Stomach (tissue), 19 donors: ENCODE data around the gene OXT. TPM values are rescaled to one million over a fixed set of nuclear protein-coding genes. Genes with fewer than 3 reads are reported as not detected.
A peak's percentile ranks its signal among the peaks of the same experiment; 100 is the strongest.
"Not testable (repeated sequence)": the region's sequence is repeated elsewhere in the genome, so short reads cannot be mapped to it uniquely, and the experiment has no call there.

Experiments
- DNase-seq, 2 donors: peaks; one replicate each; pipeline versions ENCODE4 v3.0.0 to v3.0.0-alpha.2; 2013 to 2019
- H3K27ac ChIP-seq, 5 donors: fragments of 200-600 bp in 4 of 5; sonication (generic) in 4 of 5; one replicate each; pipeline ENCODE4 v1.5.1; 2013 to 2019; ENCODE audit warnings: mild to moderate bottlenecking in 1 of 5, moderate library complexity in 1 of 5
- H3K27me3 ChIP-seq, 3 donors: fragments of 200-600 bp; sonication (generic); one replicate each; pipeline ENCODE4 v1.5.1; 2017 to 2019; ENCODE audit warnings: mixed run types in 1 of 3
- H3K36me3 ChIP-seq, 4 donors: fragments of 200-600 bp; sonication (generic); 1 replicate in 3 of 4; 2 replicates in 1 of 4; pipeline ENCODE4 v1.5.1; 2016 to 2019
- H3K4me1 ChIP-seq, 4 donors: fragments of 200-600 bp; sonication (generic); one replicate each; pipeline ENCODE4 v1.5.1; 2016 to 2019
- H3K4me3 ChIP-seq, 4 donors: fragments of 200-600 bp; sonication (generic) in 3 of 4; one replicate each; pipeline ENCODE4 v1.5.1; 2016 to 2019; ENCODE audit warnings: mild to moderate bottlenecking in 1 of 4
- H3K9me3 ChIP-seq, 4 donors: fragments of 200-600 bp; sonication (generic); one replicate each; pipeline ENCODE4 v1.5.1; 2016 to 2019
- CTCF ChIP-seq, 7 experiments: fragments of 450-650 bp in 4 of 7; fragments of 200-600 bp in 3 of 7; sonication (generic) in 3 of 7; IDR thresholded peaks; one replicate each; pipeline ENCODE4 v1.5.1; 2016 to 2019; ENCODE audit warnings: antibody characterized with exemption in 7 of 7, control low read depth in 2 of 7, mild to moderate bottlenecking in 1 of 7
- EP300 ChIP-seq: sonication (generic); formaldehyde crosslinking; IDR thresholded peaks from one replicate; pipeline ENCODE4 v1.6.1; 2017; ENCODE audit warnings: antibody characterized with exemption
- POLR2A ChIP-seq, 4 donors: fragments of 450-650 bp; IDR thresholded peaks; one replicate each; pipeline ENCODE4 v1.6.1; 2016; ENCODE audit warnings: antibody characterized with exemption in 4 of 4, control low read depth in 2 of 4, mild to moderate bottlenecking in 1 of 4, moderate library complexity in 1 of 4
- POLR2AphosphoS5 ChIP-seq, 3 donors: sonication (generic); formaldehyde crosslinking; IDR thresholded peaks; one replicate each; pipeline ENCODE4 v1.6.1; 2016; ENCODE audit warnings: antibody characterized with exemption in 3 of 3
- WGBS, 5 donors: extraction: QIAGEN DNeasy Blood & Tissue Kit in 3 of 5; methylation state at CpG; one replicate each; pipeline versions ENCODE4 v1.1.5 to v1.1.7; 2013 to 2018; 5-methylcytosine and 5-hydroxymethylcytosine counted together
- intact Hi-C: fragments of 100-400 bp; cut with DNase I; formaldehyde crosslinking; loops from one replicate; pipeline ENCODE4 v1.15.1; 2023; ENCODE audit warnings: low total_unique reads
- long read RNA-seq, 10 donors: transcript quantifications; one replicate each; lab custom pipeline, GENCODE V29; 2026
- polyA plus RNA-seq, 3 donors: library from polyadenylated mRNA; stranded (reverse); fragments of 200-250 nt; gene quantifications; one replicate each; pipeline ENCODE4 v1.2.3, GENCODE V29; 2013
- total RNA-seq, 5 donors: library from RNA; depleted of rRNA; stranded (reverse); fragments of >200 nt; gene quantifications; one replicate each; pipeline versions ENCODE4 v1.1.0 to v1.2.3, GENCODE V29; 2014 to 2016
- donor health status: healthy with polysubstance abuse.
- donor health status: Bipolar disorder and iron deficiency.
- donor health status: healthy.

The OXT gene
- total RNA-seq: not detected
- polyA plus RNA-seq: under 1 TPM in 1 of 3 donors, not detected in 2; 0.45 TPM
- long read RNA-seq, donor 1: 0 reads
- long read RNA-seq, donor 2: 0 reads
- long read RNA-seq, donor 3: 0 reads
- long read RNA-seq, donor 4: 0 reads
- long read RNA-seq, donor 5: 0 reads
- long read RNA-seq, donor 6: 0 reads
- long read RNA-seq, donor 7: 0 reads
- long read RNA-seq, donor 8: 0 reads
- long read RNA-seq, donor 9: 0 reads
- long read RNA-seq, donor 10: 0 reads

DNA sequence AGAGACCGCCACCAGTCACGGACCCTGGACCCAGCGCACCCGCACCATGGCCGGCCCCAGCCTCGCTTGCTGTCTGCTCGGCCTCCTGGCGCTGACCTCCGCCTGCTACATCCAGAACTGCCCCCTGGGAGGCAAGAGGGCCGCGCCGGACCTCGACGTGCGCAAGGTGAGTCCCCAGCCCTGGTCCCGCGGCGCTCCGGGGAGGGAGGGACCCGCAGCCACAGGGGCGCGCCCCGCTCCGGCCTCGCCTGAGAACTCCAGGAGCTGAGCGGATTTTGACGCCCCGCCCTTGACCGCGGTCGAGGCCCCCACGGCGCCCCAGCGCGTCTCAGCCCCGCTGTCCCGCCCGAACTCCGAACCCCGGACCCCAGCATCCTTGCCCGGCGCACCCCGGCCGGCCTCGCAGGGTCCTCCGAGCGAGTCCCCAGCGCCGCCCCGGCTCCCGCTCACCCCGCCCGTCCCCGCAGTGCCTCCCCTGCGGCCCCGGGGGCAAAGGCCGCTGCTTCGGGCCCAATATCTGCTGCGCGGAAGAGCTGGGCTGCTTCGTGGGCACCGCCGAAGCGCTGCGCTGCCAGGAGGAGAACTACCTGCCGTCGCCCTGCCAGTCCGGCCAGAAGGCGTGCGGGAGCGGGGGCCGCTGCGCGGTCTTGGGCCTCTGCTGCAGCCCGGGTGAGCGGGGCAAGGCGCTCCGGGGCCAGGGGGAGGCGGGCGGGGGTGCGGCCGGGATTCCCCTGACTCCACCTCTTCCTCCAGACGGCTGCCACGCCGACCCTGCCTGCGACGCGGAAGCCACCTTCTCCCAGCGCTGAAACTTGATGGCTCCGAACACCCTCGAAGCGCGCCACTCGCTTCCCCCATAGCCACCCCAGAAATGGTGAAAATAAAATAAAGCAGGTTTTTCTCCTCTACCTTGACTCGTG lies at the start of gene OXT:
Gene OXT (plus strand): TSS at position 11 of the 920 bp plus-strand sequence. CDS start 36 bp downstream, at position 47.
- Histone ChIP-seq H3K27ac (peak within 1 kb of the TSS in 1 of 5 donors; percentile 29), H3K4me3 (peak within 1 kb of the TSS; percentile 48 to 60 (median 52)), H3K9me3 (no peaks in the 10 kb centered on the region), H3K36me3 (no peaks in the 10 kb centered on the region), H3K4me1 (peaks cover 10 to 16% (median 14%) of the 10 kb centered on the region in 4 donors), H3K27me3 (peaks cover 5 to 42% (median 21%) of the 10 kb centered on the region in 3 donors)
- intact Hi-C loops: no loop called here
- peak in 1 of 2 donors; percentile 77 for DNase-seq
- TF ChIP-seq EP300: no peak
- TF ChIP-seq POLR2A (IDR thresholded peaks at IDR 0.05): no peak
- no peak for TF ChIP-seq CTCF (IDR thresholded peaks at IDR 0.05)
- TF ChIP-seq POLR2AphosphoS5 (IDR thresholded peaks at IDR 0.05): no peak
- 7 to 63% (median 13%) methylated on average over 10 to 95 of the region's 95 CpGs for WGBS, 5 donors

- peaks cover 44 to 83% (median 77%) of the 10 kb centered on the region in 4 donors for H3K36me3 ChIP-seq
- TF ChIP-seq CTCF (IDR thresholded peaks at IDR 0.05): no peak
- TF ChIP-seq POLR2A (IDR thresholded peaks at IDR 0.05): no peak
- TF ChIP-seq POLR2AphosphoS5 (IDR thresholded peaks at IDR 0.05): no peak
- TF ChIP-seq EP300: no peak
- no peaks in the 10 kb centered on the region for H3K27me3 ChIP-seq
- H3K4me3 ChIP-seq: no peak overlapping the region
- H3K9me3 ChIP-seq: no peaks in the 10 kb centered on the region
- intact Hi-C loops: no loop called here
- no peak overlapping the region for H3K27ac ChIP-seq
- WGBS, 5 donors: 92 to 100% (median 98%) methylated on average over 5 of the region's 5 CpGs
- no peaks in the 10 kb centered on the region for H3K4me1 ChIP-seq
- no peak for DNase-seq
These were observed 49.6 kb upstream of the OXT start for GRCh38 chr20:3021777-3022176.

DNA sequence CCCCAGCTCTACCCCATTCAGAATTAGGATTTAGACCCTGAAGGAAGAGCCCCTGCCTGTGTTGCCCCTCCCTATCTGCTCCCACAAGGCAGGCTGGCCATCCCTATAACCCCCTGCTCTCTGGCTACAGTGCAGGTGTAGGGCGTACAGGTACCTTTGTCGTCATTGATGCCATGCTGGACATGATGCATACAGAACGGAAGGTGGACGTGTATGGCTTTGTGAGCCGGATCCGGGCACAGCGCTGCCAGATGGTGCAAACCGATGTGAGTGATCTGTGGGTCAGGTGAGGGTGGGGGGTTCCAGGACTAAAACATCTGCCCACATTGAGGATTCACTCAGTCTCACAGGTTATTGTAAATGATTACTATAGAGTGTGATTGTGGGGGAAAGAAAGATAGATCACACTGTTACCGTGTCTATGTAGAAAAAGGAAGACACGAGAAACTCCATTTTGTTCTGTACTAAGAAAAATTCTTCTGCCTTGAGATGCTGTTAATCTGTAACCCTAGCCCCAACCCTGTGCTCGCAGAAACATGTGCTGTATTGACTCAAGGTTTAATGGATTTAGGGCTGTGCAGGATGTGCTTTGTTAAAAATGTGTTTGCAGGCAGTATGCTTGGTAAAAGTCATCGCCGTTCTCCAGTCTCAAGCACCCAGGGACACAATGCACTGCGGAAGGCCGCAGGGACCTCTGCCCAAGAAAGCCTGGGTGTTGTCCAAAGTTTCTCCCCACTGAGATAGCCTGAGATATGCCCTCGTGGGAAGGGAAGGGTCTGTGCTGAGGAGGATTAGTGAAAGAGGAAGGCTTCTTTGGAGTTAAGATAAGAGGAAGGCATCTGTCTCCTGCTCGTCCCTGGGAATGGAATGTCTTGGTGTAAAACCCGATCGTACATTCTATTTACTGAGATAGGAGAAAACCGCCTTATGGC lies 48.6 kb upstream of the OXT start:
- H3K4me1 ChIP-seq, H3K4me3 ChIP-seq, H3K27me3 ChIP-seq, H3K9me3 ChIP-seq, H3K27ac ChIP-seq, intact Hi-C loops: not testable (repeated sequence)
- peaks cover 50 to 83% (median 80%) of the 10 kb centered on the region in 4 donors for H3K36me3 ChIP-seq
- peak in 1 of 2 donors; percentile 28 for DNase-seq
- 62 to 86% (median 63%) methylated on average over 20 of the region's 20 CpGs for WGBS, 5 donors

GRCh38 chr20:3027987-3028386 lies 43.4 kb upstream of the OXT start:
- TF ChIP-seq CTCF (IDR thresholded peaks at IDR 0.05) (no peak), POLR2A (IDR thresholded peaks at IDR 0.05) (no peak), POLR2AphosphoS5 (IDR thresholded peaks at IDR 0.05) (no peak), EP300 (no peak)
- peaks cover 51 to 97% (median 96%) of the 10 kb centered on the region in 4 donors for H3K36me3 ChIP-seq
- intact Hi-C loops: no loop called here

More at GRCh38 chr20:3027987-3028386, 43.4 kb upstream of the OXT start:
- 65 to 83% (median 81%) methylated on average over 2 of the region's 2 CpGs for WGBS, 5 donors
- Histone ChIP-seq H3K9me3 (no peaks in the 10 kb centered on the region), H3K27me3 (no peaks in the 10 kb centered on the region), H3K4me3 (no peak overlapping the region), H3K27ac (no peak overlapping the region), H3K4me1 (no peaks in the 10 kb centered on the region)
- DNase-seq: no peak
